CD14-positive monocyte (primary cell): ENCODE results near the gene SRPRA. TPM values are rescaled to one million over a fixed set of nuclear protein-coding genes. Genes with fewer than 3 reads are reported as not detected.

Source experiments
- DNase-seq, 3 donors: peaks; one replicate each; pipeline ENCODE4 v3.0.0-alpha.2; 2011 to 2022
- H2AFZ ChIP-seq: 2 replicates; pipeline ENCODE4 v1.6.0; 2012; ENCODE audit warnings: mild to moderate bottlenecking, low read depth, low read length, inconsistent platforms; ENCODE audit not compliant: insufficient read depth, poor library complexity, severe bottlenecking
- H3K27ac ChIP-seq, 2 donors: 1 replicate in 1 of 2; 2 replicates in 1 of 2; pipeline ENCODE4 v1.5.1; 2012 to 2013; ENCODE audit warnings: low read length in 2 of 2, control low read depth in 1 of 2, inconsistent platforms in 1 of 2, low read depth in 1 of 2, mild to moderate bottlenecking in 1 of 2
- H3K27me3 ChIP-seq, 2 donors: one replicate each; pipeline versions ENCODE4 v1.6.0 to v1.6.1; 2011 to 2013; ENCODE audit warnings: low read length in 2 of 2; ENCODE audit not compliant: control insufficient read depth in 2 of 2, insufficient read depth in 2 of 2
- H3K36me3 ChIP-seq, 2 donors: replicated peaks in 1 of 2; 1 replicate in 1 of 2; 2 replicates in 1 of 2; pipeline versions ENCODE4 v1.5.1 to v1.6.1; 2012 to 2013; ENCODE audit warnings: low read length in 2 of 2, control low read depth in 1 of 2, inconsistent platforms in 1 of 2, mild to moderate bottlenecking in 1 of 2; ENCODE audit not compliant: insufficient read depth in 2 of 2, control insufficient read depth in 1 of 2
- H3K4me1 ChIP-seq, 2 donors: 1 replicate in 1 of 2; 2 replicates in 1 of 2; pipeline versions ENCODE4 v1.5.1 to v1.6.1; 2012 to 2013; ENCODE audit warnings: low read length in 2 of 2, control low read depth in 1 of 2, inconsistent platforms in 1 of 2, mild to moderate bottlenecking in 1 of 2, moderate library complexity in 1 of 2; ENCODE audit not compliant: insufficient read depth in 2 of 2, control insufficient read depth in 1 of 2
- H3K4me2 ChIP-seq: replicated peaks from 2 replicates; pipeline ENCODE3; 2012; ENCODE audit warnings: low read length, moderate library complexity, mild to moderate bottlenecking; ENCODE audit not compliant: poor library complexity, severe bottlenecking; ENCODE audit errors: extremely low read depth
- H3K4me3 ChIP-seq, 3 experiments: fragments of 200-600 bp in 1 of 3; sonication (generic) in 1 of 3; replicated peaks in 1 of 3; 1 replicate in 2 of 3; 2 replicates in 1 of 3; pipeline ENCODE4 v1.5.1; 2011 to 2013; ENCODE audit warnings: low read length in 3 of 3, mild to moderate bottlenecking in 3 of 3, control low read depth in 2 of 3, low read depth in 2 of 3, inconsistent platforms in 1 of 3, moderate library complexity in 1 of 3
- H3K79me2 ChIP-seq: 2 replicates; pipeline ENCODE4 v1.6.0; 2012; ENCODE audit warnings: mild to moderate bottlenecking, control low read depth, inconsistent platforms, low read length, moderate library complexity; ENCODE audit not compliant: insufficient read depth
- H3K9ac ChIP-seq: 2 replicates; pipeline ENCODE4 v1.6.0; 2017; ENCODE audit warnings: low read length, mild to moderate bottlenecking; ENCODE audit not compliant: insufficient read depth, poor library complexity, severe bottlenecking
- H3K9me3 ChIP-seq, 2 donors: replicated peaks in 1 of 2; 1 replicate in 1 of 2; 2 replicates in 1 of 2; pipeline versions ENCODE4 v1.5.1 to v1.6.1; 2012 to 2013; ENCODE audit warnings: low read length in 2 of 2, control low read depth in 1 of 2; ENCODE audit not compliant: control insufficient read depth in 1 of 2, insufficient read depth in 1 of 2
- H4K20me1 ChIP-seq: 2 replicates; pipeline ENCODE4 v1.6.0; 2012; ENCODE audit warnings: mild to moderate bottlenecking, low read length, control low read depth, moderate library complexity; ENCODE audit not compliant: insufficient read depth
- H3K27ac Mint-ChIP-seq, 7 donors: one replicate each; pipeline ENCODE4 v1.8.0; 2020; ENCODE audit warnings: mild to moderate bottlenecking in 7 of 7, mixed read lengths in 7 of 7, moderate library complexity in 6 of 7, inconsistent platforms in 2 of 7
- H3K27me3 Mint-ChIP-seq, 3 donors: one replicate each; pipeline ENCODE4 v1.8.0; 2021 to 2022; ENCODE audit warnings: low read depth in 3 of 3, mild to moderate bottlenecking in 3 of 3, mixed read lengths in 3 of 3, moderate library complexity in 3 of 3, inconsistent platforms in 1 of 3
- H3K36me3 Mint-ChIP-seq, 2 donors: one replicate each; pipeline ENCODE4 v1.8.0; 2020; ENCODE audit warnings: mixed read lengths in 2 of 2, inconsistent platforms in 1 of 2, mild to moderate bottlenecking in 1 of 2
- H3K4me1 Mint-ChIP-seq: one replicate; pipeline ENCODE4 v1.8.0; 2020; ENCODE audit warnings: mild to moderate bottlenecking, mixed read lengths
- H3K4me3 Mint-ChIP-seq, 2 donors: one replicate each; pipeline ENCODE4 v1.8.0; 2020; ENCODE audit warnings: mild to moderate bottlenecking in 2 of 2, mixed read lengths in 2 of 2, moderate library complexity in 1 of 2
- H3K9me3 Mint-ChIP-seq, 7 donors: one replicate each; pipeline ENCODE4 v1.8.0; 2020 to 2022; ENCODE audit warnings: mixed read lengths in 7 of 7, mild to moderate bottlenecking in 6 of 7, moderate library complexity in 6 of 7, inconsistent platforms in 2 of 7
- CTCF ChIP-seq: fragments of 200-600 bp; IDR thresholded peaks from one replicate; pipeline ENCODE4 v1.8.0; 2022; ENCODE audit warnings: antibody characterized with exemption, mild to moderate bottlenecking
- WGBS: methylation state at CpG from one replicate; pipeline ENCODE4 v1.1.5; 2013; ENCODE audit warnings: missing lambda C conversion rate; ENCODE audit not compliant: insufficient coverage; 5-methylcytosine and 5-hydroxymethylcytosine counted together
- intact Hi-C, 2 donors: fragments of 100-400 bp; cut with micrococcal nuclease; formaldehyde crosslinking; loops; one replicate each; pipeline versions ENCODE4 v1.15.0 to v1.15.1; 2023
- polyA plus RNA-seq, 3 donors: library from polyadenylated mRNA; depleted of rRNA in 1 of 3; unstranded in 2 of 3; stranded (reverse) in 1 of 3; fragments of 300-500 nt in 2 of 3; fragments of >200 nt in 1 of 3; fragmentation: Illumina TruSeq in 2 of 3; gene quantifications; 1 replicate in 2 of 3; 2 replicates in 1 of 3; pipeline ENCODE4 v1.2.3, GENCODE V29; 2012 to 2021

The SRPRA gene
- polyA plus RNA-seq, 3 donors: 68.7 to 123 (median 87.6) TPM

GRCh38 chr11:126219547-126219946 is 49.1 kb downstream of the SRPRA start:
- peaks cover 0 to 5% (median 2%) of the 10 kb centered on the region in 7 donors for H3K9me3 Mint-ChIP-seq
- no peak for DNase-seq
- no peak for TF ChIP-seq CTCF
- Histone ChIP-seq H3K36me3 (no peaks in the 10 kb centered on the region), H2AFZ (no peak overlapping the region), H3K4me3 (no peak overlapping the region), H3K27me3 (no peaks in the 10 kb centered on the region), H3K4me2 (no peak overlapping the region), H3K4me1 (peaks cover 27 to 36% of the 10 kb centered on the region in 2 donors), H3K79me2 (peaks cover 92% of the 10 kb centered on the region), H3K27ac (no peak overlapping the region), H3K9me3 (no peaks in the 10 kb centered on the region), H4K20me1 (peaks cover 76% of the 10 kb centered on the region), H3K9ac (no peak overlapping the region)
- peaks cover 9 to 17% of the 10 kb centered on the region in 2 donors for H3K36me3 Mint-ChIP-seq
- H3K27ac Mint-ChIP-seq: peak overlapping the region in 2 of 7 donors; percentile 3 to 77
- 80% methylated on average over 2 of the region's 4 CpGs for WGBS
- no peak overlapping the region for H3K4me3 Mint-ChIP-seq
- H3K4me1 Mint-ChIP-seq: peaks cover 50% of the 10 kb centered on the region
- intact Hi-C loops: loop anchor here in 1 of 2 donors (10.0 kb wide), 1 partner anchor 625 kb away; the partner anchor contains the start of gene STT3A
- peaks cover 0 to 2% (median 1%) of the 10 kb centered on the region in 3 donors for H3K27me3 Mint-ChIP-seq

DNA sequence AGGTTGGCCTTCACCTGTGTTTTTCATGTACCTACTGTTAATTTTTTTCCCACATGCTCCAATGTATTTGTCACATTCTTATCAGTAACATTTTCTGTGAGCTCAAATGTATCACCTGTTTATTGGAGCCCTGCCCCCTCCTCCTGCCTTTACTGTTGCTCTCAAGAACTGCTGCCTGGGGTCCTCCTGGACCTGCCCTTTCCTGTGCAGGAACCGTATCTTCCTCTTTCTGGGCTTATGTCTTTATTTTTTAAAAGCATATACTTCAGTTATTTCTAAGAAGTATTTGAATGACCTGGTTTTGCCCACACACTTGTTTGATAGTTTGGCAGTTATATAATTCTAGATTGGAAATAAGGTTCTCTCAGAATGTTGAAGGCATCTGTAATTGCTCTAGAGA is 51.2 kb downstream of the SRPRA start:
- no peaks in the 10 kb centered on the region for H3K36me3 ChIP-seq
- peak overlapping the region in 1 of 2 donors; percentile 17 for H3K27ac ChIP-seq
- H3K4me1 ChIP-seq: peaks cover 47 to 54% of the 10 kb centered on the region in 2 donors
- Mint-ChIP-seq H3K27ac (peak overlapping the region in 4 of 7 donors; percentile 12 to 65 (median 52)), H3K27me3 (peaks cover 0 to 2% (median 0%) of the 10 kb centered on the region in 3 donors), H3K4me1 (peaks cover 69% of the 10 kb centered on the region), H3K4me3 (peak overlapping the region in 1 of 2 donors; percentile 72), H3K36me3 (peaks cover 9 to 13% of the 10 kb centered on the region in 2 donors), H3K9me3 (peaks cover 0 to 1% (median 0%) of the 10 kb centered on the region in 7 donors)
- no peak overlapping the region for H3K9ac ChIP-seq
- peak overlapping the region; percentile 40 for H3K4me2 ChIP-seq
- no peaks in the 10 kb centered on the region for H3K9me3 ChIP-seq
- TF ChIP-seq CTCF: no peak
- H3K79me2 ChIP-seq: peaks cover 87% of the 10 kb centered on the region
- no peaks in the 10 kb centered on the region for H3K27me3 ChIP-seq
- no peak overlapping the region for H2AFZ ChIP-seq
- intact Hi-C loops: loop anchor here in 1 of 2 donors (10.0 kb wide), 1 partner anchor 623 kb away; the partner anchor contains the start of gene STT3A
- peak in 1 of 3 donors; percentile 4 for DNase-seq
- WGBS: no CpG with 5 or more reads among the region's 1 CpG
- H3K4me3 ChIP-seq: peak overlapping the region in 1 of 3 experiments; percentile 18
- H4K20me1 ChIP-seq: peaks cover 63% of the 10 kb centered on the region
